NOMO-1 treated with DMSO at 0.1 percent for 48 hours (cell line): Measurements from ENCODE around the gene ATG5.

Experiments used
- DNase-seq: peaks from one replicate; lab custom pipeline; 2025; ENCODE audit not compliant: unreplicated experiment; lab: John Stamatoyannopoulos, UW

Gene ATG5

GRCh38 chr6:106184629-106185028 is 140.9 kb downstream of the ATG5 start:
- peak; percentile 11 for DNase-seq

GRCh38 chr6:106183430-106183829 is 142.1 kb downstream of the ATG5 start:
- no peak for DNase-seq

GRCh38 chr6:106182455-106182854 is 143.1 kb downstream of the ATG5 start:
- peak; percentile 88 for DNase-seq

- peak; percentile 56 for DNase-seq
These were observed 143.7 kb downstream of the ATG5 start for GRCh38 chr6:106181664-106182418.

DNA sequence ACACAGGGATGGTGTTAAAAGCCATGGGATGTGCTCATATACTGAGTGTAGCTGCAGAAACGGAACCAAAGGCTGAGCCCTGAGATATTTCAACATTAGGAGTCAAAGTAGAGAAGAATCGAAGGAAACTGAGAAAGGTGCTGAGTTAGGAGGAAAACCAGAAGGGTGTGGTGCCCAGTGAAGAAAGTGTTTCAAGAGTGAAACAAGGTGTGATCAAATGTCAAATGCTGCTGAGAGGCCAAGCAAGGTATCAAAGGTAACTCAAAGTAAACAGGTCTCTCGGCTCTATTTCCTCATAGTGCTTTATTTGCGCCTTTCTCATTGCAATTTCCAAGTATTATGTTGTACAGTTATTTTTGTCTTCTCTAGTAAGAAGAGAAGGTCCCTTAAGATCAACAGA is 145.4 kb downstream of the ATG5 start:
- DNase-seq: no peak

GRCh38 chr6:106178900-106179299 is 146.7 kb downstream of the ATG5 start:
- DNase-seq: peak; percentile 42

GRCh38 chr6:106177786-106178185 is 147.8 kb downstream of the ATG5 start:
- no peak for DNase-seq

DNA sequence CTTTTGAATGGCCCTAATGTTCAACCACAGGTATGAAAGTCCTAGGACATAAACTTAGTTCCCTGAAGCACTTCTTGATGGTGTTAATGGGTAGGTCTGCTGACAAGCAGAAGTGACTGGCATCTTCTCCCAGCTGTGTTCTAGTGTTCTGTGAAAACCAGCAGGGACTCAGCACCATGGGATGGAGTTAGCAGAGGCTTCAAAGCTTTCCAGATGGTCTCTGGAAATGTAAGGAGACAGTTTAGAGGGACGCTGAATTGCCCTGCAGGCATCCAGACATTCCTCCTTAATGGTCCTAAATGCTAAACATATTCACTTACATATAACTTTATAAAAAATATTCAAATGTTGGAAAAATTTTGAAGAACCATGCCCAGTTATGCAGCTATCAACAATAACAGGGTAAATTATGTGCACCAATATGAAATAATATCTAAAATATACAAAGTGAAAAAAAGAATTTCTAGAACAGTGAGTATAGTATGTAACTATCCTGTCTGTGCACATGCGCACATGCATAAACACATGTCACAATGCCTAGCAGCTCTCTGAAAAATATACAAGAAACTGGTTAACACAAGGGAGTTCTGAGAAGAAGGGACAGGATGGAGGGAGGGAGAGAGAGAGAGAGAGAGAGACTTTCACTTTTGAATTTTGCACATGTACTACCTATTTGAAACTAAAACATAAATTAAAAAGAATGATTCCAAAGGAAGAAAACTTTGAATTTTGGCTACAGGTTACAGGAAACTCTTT is 152.3 kb downstream of the ATG5 start:
- DNase-seq: no peak

- no peak for DNase-seq
These were observed 155.3 kb downstream of the ATG5 start for GRCh38 chr6:106170030-106170791.

- DNase-seq: no peak
These were observed 156.0 kb downstream of the ATG5 start for GRCh38 chr6:106169517-106169916.

DNA sequence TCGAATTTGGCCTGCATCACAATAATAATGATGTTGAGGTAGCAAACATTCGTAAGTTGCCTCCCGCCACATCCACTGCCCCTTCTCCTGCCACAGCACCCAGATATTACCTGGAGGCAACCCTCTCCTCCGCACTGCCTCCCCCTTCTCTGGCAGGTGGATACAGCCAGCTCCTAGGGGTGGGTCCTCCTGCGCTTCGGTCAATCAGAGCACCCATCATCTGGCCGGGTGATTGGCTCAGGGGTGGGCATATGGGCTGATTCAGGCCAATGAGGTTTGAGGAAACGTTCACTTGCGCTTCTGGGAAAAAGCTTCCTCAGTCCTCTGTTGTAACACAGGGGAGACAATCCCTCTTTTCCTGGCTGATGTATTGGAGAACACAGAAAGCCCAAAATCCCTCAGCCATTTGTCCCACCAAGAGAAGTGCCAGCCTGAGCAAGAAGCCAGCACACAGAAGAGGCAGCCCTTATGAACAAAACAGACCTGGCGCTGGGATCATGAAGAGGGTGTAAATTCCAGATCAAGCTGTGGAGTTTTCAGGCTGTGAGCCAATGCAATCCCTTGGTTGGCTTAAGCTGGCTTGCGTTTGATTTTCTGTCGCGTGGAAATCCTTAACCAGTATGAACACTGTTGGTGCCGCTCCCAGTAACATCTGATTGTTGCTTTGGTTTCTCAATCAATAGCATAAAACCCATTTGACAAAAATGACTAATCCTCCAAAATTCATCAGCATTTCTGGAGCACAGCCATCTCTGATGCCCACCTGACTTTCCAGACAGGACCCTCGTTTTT is 157.3 kb downstream of the ATG5 start:
- no peak for DNase-seq

GRCh38 chr6:106167096-106167814 is 158.3 kb downstream of the ATG5 start:
- DNase-seq: no peak

- DNase-seq: no peak
These were observed 159.6 kb downstream of the ATG5 start for GRCh38 chr6:106165885-106166485.

GRCh38 chr6:106163966-106164877 is 161.3 kb downstream of the ATG5 start:
- DNase-seq: peak; percentile 94

DNA sequence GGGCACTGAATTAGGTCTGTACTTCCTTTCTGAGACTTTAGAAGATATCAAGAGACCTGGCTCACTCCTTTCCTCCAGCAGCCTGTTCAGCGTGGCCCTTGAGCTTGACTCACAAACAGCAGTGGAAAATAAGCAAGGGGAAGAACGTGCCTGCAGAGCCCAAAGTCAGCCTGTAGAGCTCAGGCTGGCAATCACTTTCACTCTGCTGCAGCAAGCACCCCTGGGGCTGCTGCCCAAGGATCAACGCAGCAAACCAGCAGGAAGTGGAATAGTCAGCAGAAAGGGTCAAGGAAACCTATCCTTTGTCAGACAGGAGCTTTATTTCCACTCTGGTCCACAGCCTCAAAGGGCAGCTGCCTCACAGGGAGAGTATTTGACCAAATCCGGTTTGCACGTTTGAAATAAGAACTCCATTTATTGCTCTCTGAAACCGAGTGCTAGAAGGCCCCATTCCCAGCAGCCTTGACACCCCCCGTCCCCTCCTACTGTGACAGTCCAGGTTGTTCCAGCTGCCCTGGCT is 162.1 kb downstream of the ATG5 start:
- peak; percentile 93 for DNase-seq

- no peak for DNase-seq
These were observed 162.6 kb downstream of the ATG5 start for GRCh38 chr6:106162921-106163320.

GRCh38 chr6:106161893-106162292 is 163.7 kb downstream of the ATG5 start:
- DNase-seq: no peak

GRCh38 chr6:106161311-106161874 is 164.2 kb downstream of the ATG5 start:
- DNase-seq: no peak
